WTC11 (cell line): Measurements from ENCODE around the gene WIPF3. TPM values are rescaled to one million over a fixed set of nuclear protein-coding genes. Genes with fewer than 3 reads are reported as not detected.

ENCODE experiments used
- ATAC-seq: fragments of 200-7000 bp; cut with Tn5 transposase; 2 replicates; pipeline ENCODE4 v1.10.0; 2021; ENCODE audit warnings: mild to moderate bottlenecking, moderate library complexity
- CTCF ChIA-PET: fragments of 300-600 bp; sonication (Branson Sonifier 250); formaldehyde crosslinking; loops from one replicate; lab custom pipeline; 2021; ENCODE audit warnings: antibody characterized with exemption; lab: Charles Lee
- POLR2A ChIA-PET: fragments of 350-600 bp; sonication (Branson Sonifier 250); formaldehyde crosslinking; loops from one replicate; lab custom pipeline; 2021; ENCODE audit warnings: antibody characterized with exemption; lab: Charles Lee
- DNase-seq: peaks from one replicate; pipeline ENCODE4 v3.0.0; 2021; ENCODE audit warnings: low spot score
- H3K27ac Mint-ChIP-seq: 2 replicates; pipeline ENCODE4 v1.8.0; 2021; ENCODE audit warnings: mixed read lengths
- H3K27me3 Mint-ChIP-seq: 2 replicates; pipeline ENCODE4 v1.8.0; 2021; ENCODE audit warnings: low read depth, mild to moderate bottlenecking, moderate library complexity, mixed read lengths
- H3K36me3 Mint-ChIP-seq: 2 replicates; pipeline ENCODE4 v1.8.0; 2021; ENCODE audit warnings: mixed read lengths
- H3K4me1 Mint-ChIP-seq: 2 replicates; pipeline ENCODE4 v1.8.0; 2022; ENCODE audit warnings: mixed read lengths
- H3K4me3 Mint-ChIP-seq: 2 replicates; pipeline ENCODE4 v1.8.0; 2021; ENCODE audit warnings: mild to moderate bottlenecking, moderate library complexity, mixed read lengths
- H3K9me3 Mint-ChIP-seq: 2 replicates; pipeline ENCODE4 v1.8.0; 2021; ENCODE audit warnings: mixed read lengths
- ATF2 ChIP-seq: sonication (generic); formaldehyde crosslinking; IDR thresholded peaks from 2 replicates; pipeline ENCODE4 v1.8.1; 2022; ENCODE audit warnings: low read depth, missing genetic modification reagents, borderline replicate concordance
- E2F5 ChIP-seq: sonication (generic); formaldehyde crosslinking; IDR thresholded peaks from 2 replicates; pipeline ENCODE4 v1.8.1; 2022; ENCODE audit warnings: mild to moderate bottlenecking, moderate library complexity, missing genetic modification reagents
- GABPB1 ChIP-seq: sonication (generic); formaldehyde crosslinking; IDR thresholded peaks from 2 replicates; pipeline ENCODE4 v1.8.1; 2023; ENCODE audit warnings: mild to moderate bottlenecking, missing genetic modification reagents
- GRHL2 ChIP-seq: fragments of 250-450 bp; sonication (Bioruptor Pico); IDR thresholded peaks from 2 replicates; pipeline ENCODE4 v1.8.0; 2022; ENCODE audit warnings: mild to moderate bottlenecking, moderate library complexity; ENCODE audit not compliant: insufficient replicate concordance, severe bottlenecking
- GTF2I ChIP-seq: fragments of 250-450 bp; sonication (Bioruptor Pico); conservative IDR thresholded peaks from 2 replicates; pipeline ENCODE4 v1.4.0; 2021; ENCODE audit warnings: mild to moderate bottlenecking
- KAT7 ChIP-seq: sonication (generic); formaldehyde crosslinking; IDR thresholded peaks from 2 replicates; pipeline ENCODE4 v1.8.1; 2023; ENCODE audit warnings: missing genetic modification reagents, mild to moderate bottlenecking, borderline replicate concordance
- MAX ChIP-seq: sonication (generic); formaldehyde crosslinking; IDR thresholded peaks from 2 replicates; pipeline ENCODE4 v1.8.0; 2022; ENCODE audit warnings: mild to moderate bottlenecking, missing genetic modification reagents
- OVOL2 ChIP-seq: fragments of 250-450 bp; sonication (Bioruptor Pico); IDR thresholded peaks from 2 replicates; pipeline ENCODE4 v1.9.0; 2021; ENCODE audit warnings: mild to moderate bottlenecking, borderline replicate concordance
- RORB ChIP-seq: fragments of 250-450 bp; sonication (Bioruptor Pico); IDR thresholded peaks from 2 replicates; pipeline ENCODE4 v1.9.0; 2021; ENCODE audit warnings: mild to moderate bottlenecking
- SMAD3 ChIP-seq: sonication (generic); formaldehyde crosslinking; IDR thresholded peaks from 2 replicates; pipeline ENCODE4 v1.8.0; 2022; ENCODE audit warnings: missing genetic modification reagents, mild to moderate bottlenecking, borderline replicate concordance
- TCF7 ChIP-seq: sonication (generic); formaldehyde crosslinking; IDR thresholded peaks from 2 replicates; pipeline ENCODE4 v1.8.0; 2022; ENCODE audit warnings: mild to moderate bottlenecking, low read depth, missing genetic modification reagents, moderate library complexity
- ZBTB21 ChIP-seq: sonication (generic); formaldehyde crosslinking; IDR thresholded peaks from 2 replicates; pipeline ENCODE4 v1.8.1; 2023; ENCODE audit warnings: mild to moderate bottlenecking, missing genetic modification reagents, borderline replicate concordance
- ZNF138 ChIP-seq: sonication (generic); formaldehyde crosslinking; conservative IDR thresholded peaks from 2 replicates; pipeline ENCODE4 v1.8.1; 2022; ENCODE audit warnings: mild to moderate bottlenecking, moderate library complexity, missing genetic modification reagents
- ZNF263 ChIP-seq: sonication (generic); formaldehyde crosslinking; IDR thresholded peaks from 2 replicates; pipeline ENCODE4 v1.8.1; 2022; ENCODE audit warnings: low read depth, mild to moderate bottlenecking, moderate library complexity, missing genetic modification reagents
- ZNF396 ChIP-seq: fragments of 250-450 bp; sonication (Bioruptor Pico); IDR thresholded peaks from 2 replicates; pipeline ENCODE4 v1.8.0; 2021; ENCODE audit warnings: mild to moderate bottlenecking, moderate library complexity, borderline replicate concordance
- total RNA-seq: library from RNA; stranded (reverse); gene quantifications from 3 replicates; pipeline ENCODE4 v1.2.3, GENCODE V29; 2021
- TF ChIP-seq, protein P1 (sequence below): sonication (generic); formaldehyde crosslinking; IDR thresholded peaks from 2 replicates; pipeline ENCODE4 v1.8.0; 2022; ENCODE audit warnings: missing genetic modification reagents
- TF ChIP-seq, protein P2 (sequence below): fragments of 250-450 bp; sonication (Bioruptor Pico); IDR thresholded peaks from 2 replicates; pipeline ENCODE4 v1.9.0; 2021; ENCODE audit warnings: mild to moderate bottlenecking, borderline replicate concordance
- TF ChIP-seq, protein P3 (sequence below): sonication (generic); formaldehyde crosslinking; IDR thresholded peaks from 2 replicates; pipeline ENCODE4 v1.8.1; 2023; ENCODE audit warnings: mild to moderate bottlenecking, missing genetic modification reagents, moderate library complexity

The WIPF3 gene
- total RNA-seq, 1 experiment from 2014 or later = 9.9 TPM

GRCh38 chr7:29843093-29843492, 36.8 kb downstream of the WIPF3 start:
- ChIA-PET CTCF (no interaction called here), POLR2A (no interaction called here)
- H3K4me3 Mint-ChIP-seq = no peak overlapping the region
- H3K27ac Mint-ChIP-seq = no peak overlapping the region
- DNase-seq (no peak), ATAC-seq (no peak)
- H3K4me1 Mint-ChIP-seq = peaks cover 23% of the 10 kb centered on the region
- no peaks in the 10 kb centered on the region for H3K27me3 Mint-ChIP-seq
- TF ChIP-seq RORB = no peak
- TF ChIP-seq, protein P1, sequence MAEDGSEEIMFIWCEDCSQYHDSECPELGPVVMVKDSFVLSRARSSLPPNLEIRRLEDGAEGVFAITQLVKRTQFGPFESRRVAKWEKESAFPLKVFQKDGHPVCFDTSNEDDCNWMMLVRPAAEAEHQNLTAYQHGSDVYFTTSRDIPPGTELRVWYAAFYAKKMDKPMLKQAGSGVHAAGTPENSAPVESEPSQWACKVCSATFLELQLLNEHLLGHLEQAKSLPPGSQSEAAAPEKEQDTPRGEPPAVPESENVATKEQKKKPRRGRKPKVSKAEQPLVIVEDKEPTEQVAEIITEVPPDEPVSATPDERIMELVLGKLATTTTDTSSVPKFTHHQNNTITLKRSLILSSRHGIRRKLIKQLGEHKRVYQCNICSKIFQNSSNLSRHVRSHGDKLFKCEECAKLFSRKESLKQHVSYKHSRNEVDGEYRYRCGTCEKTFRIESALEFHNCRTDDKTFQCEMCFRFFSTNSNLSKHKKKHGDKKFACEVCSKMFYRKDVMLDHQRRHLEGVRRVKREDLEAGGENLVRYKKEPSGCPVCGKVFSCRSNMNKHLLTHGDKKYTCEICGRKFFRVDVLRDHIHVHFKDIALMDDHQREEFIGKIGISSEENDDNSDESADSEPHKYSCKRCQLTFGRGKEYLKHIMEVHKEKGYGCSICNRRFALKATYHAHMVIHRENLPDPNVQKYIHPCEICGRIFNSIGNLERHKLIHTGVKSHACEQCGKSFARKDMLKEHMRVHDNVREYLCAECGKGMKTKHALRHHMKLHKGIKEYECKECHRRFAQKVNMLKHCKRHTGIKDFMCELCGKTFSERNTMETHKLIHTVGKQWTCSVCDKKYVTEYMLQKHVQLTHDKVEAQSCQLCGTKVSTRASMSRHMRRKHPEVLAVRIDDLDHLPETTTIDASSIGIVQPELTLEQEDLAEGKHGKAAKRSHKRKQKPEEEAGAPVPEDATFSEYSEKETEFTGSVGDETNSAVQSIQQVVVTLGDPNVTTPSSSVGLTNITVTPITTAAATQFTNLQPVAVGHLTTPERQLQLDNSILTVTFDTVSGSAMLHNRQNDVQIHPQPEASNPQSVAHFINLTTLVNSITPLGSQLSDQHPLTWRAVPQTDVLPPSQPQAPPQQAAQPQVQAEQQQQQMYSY (CRISPR knock-in tag) = no peak
- no peak for TF ChIP-seq KAT7 (CRISPR knock-in tag)
- TF ChIP-seq, protein P2, sequence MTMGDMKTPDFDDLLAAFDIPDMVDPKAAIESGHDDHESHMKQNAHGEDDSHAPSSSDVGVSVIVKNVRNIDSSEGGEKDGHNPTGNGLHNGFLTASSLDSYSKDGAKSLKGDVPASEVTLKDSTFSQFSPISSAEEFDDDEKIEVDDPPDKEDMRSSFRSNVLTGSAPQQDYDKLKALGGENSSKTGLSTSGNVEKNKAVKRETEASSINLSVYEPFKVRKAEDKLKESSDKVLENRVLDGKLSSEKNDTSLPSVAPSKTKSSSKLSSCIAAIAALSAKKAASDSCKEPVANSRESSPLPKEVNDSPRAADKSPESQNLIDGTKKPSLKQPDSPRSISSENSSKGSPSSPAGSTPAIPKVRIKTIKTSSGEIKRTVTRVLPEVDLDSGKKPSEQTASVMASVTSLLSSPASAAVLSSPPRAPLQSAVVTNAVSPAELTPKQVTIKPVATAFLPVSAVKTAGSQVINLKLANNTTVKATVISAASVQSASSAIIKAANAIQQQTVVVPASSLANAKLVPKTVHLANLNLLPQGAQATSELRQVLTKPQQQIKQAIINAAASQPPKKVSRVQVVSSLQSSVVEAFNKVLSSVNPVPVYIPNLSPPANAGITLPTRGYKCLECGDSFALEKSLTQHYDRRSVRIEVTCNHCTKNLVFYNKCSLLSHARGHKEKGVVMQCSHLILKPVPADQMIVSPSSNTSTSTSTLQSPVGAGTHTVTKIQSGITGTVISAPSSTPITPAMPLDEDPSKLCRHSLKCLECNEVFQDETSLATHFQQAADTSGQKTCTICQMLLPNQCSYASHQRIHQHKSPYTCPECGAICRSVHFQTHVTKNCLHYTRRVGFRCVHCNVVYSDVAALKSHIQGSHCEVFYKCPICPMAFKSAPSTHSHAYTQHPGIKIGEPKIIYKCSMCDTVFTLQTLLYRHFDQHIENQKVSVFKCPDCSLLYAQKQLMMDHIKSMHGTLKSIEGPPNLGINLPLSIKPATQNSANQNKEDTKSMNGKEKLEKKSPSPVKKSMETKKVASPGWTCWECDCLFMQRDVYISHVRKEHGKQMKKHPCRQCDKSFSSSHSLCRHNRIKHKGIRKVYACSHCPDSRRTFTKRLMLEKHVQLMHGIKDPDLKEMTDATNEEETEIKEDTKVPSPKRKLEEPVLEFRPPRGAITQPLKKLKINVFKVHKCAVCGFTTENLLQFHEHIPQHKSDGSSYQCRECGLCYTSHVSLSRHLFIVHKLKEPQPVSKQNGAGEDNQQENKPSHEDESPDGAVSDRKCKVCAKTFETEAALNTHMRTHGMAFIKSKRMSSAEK = no peak
- no peak for TF ChIP-seq OVOL2 (CRISPR knock-in tag)
- no peak for TF ChIP-seq GTF2I (CRISPR knock-in tag)
- no peak for TF ChIP-seq TCF7 (CRISPR knock-in tag)
- TF ChIP-seq GRHL2 (CRISPR knock-in tag) = no peak
- no peak for TF ChIP-seq ZNF396
- TF ChIP-seq SMAD3 (CRISPR knock-in tag) = no peak
- TF ChIP-seq E2F5 = no peak
- no peak for TF ChIP-seq GABPB1 (CRISPR knock-in tag)
- no peak for TF ChIP-seq ZNF263 (CRISPR knock-in tag)
- TF ChIP-seq, protein P3, sequence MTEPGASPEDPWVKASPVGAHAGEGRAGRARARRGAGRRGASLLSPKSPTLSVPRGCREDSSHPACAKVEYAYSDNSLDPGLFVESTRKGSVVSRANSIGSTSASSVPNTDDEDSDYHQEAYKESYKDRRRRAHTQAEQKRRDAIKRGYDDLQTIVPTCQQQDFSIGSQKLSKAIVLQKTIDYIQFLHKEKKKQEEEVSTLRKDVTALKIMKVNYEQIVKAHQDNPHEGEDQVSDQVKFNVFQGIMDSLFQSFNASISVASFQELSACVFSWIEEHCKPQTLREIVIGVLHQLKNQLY (CRISPR knock-in tag) = no peak
- TF ChIP-seq MAX (CRISPR knock-in tag) = no peak
- TF ChIP-seq ZBTB21 = no peak
- TF ChIP-seq ZNF138 (CRISPR knock-in tag) = no peak
- TF ChIP-seq ATF2 (CRISPR knock-in tag) = no peak
- H3K36me3 Mint-ChIP-seq = no peaks in the 10 kb centered on the region
- H3K9me3 Mint-ChIP-seq = no peaks in the 10 kb centered on the region
